HCT116 (cell line): ENCODE results near the gene FLT4.

Experiments used
- CEBPB ChIP-seq: IDR thresholded peaks from 2 replicates; pipeline ENCODE4 v1.6.1; 2012; ENCODE audit warnings: low read depth
- CTCF ChIP-seq, 3 experiments: fragments of 200-600 bp in 1 of 3; sonication (generic) in 1 of 3; IDR thresholded peaks in 2 of 3; conservative IDR thresholded peaks in 1 of 3; 2 replicates each; pipeline ENCODE4 v1.5.1; 2012 to 2017; ENCODE audit warnings: low read depth in 2 of 3, low read length in 2 of 3, antibody characterized with exemption in 1 of 3, borderline replicate concordance in 1 of 3, control low read depth in 1 of 3, mild to moderate bottlenecking in 1 of 3, mixed read lengths in 1 of 3, mixed run types in 1 of 3, moderate library complexity in 1 of 3; ENCODE audit not compliant: insufficient read depth in 1 of 3
- EZH2 ChIP-seq: fragments of 200-600 bp; sonication (generic); IDR thresholded peaks from 2 replicates; pipeline ENCODE4 v1.6.1; 2017; ENCODE audit warnings: antibody characterized with exemption, mixed run types
- ZNF274 ChIP-seq: fragments of 200-500 bp; sonication (Bioruptor generic); IDR thresholded peaks from 2 replicates; pipeline ENCODE4 v1.6.1; 2014; ENCODE audit warnings: mild to moderate bottlenecking, low read depth, low read length, inconsistent platforms
- TF ChIP-seq, protein P1 (sequence below): IDR thresholded peaks from 2 replicates; pipeline ENCODE4 v1.6.1; 2012

DNA sequence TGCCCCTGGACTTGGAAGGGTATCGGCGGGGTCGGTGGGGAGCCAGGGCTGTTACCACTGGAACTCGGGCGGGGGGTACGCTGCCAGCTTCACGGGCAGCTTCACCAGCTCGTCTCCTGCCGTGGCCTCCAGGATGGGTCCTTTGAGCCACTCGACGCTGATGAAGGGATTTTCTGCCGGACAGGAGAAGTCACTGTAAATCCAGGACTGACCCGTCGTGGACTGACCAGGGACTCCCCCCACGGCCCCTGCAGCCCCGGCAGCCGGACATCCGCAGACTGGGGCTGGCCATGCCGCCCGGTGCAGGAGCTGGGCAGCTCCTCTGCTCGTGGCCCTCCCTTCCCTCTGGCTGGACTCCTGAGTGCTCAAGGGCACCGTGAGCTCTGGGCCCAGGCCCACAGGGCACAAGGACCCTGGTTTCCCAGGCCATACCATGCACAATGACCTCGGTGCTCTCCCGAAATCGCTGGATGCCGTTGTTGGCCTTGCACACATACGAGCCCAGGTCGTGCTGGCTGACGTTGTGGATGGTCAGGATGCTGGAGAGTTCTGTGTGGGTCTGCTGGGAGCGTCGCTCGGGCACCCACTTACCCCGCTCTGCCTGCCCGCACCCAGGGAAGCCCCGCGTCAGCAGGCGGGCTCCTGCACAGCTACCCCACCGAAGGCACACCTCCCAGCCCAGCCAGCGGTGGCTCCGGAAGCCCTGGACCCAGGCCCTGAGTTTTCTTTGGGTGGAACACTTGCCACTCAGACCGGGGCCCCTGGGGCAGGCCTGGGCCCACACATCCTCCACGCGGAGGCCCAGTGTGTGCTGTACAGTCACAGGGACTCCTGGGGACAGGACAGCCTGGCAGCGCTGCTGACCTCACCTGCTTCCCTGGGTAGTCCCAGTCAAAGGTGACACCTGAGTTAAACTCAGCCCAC, 20.3 kb downstream of the FLT4 start:
- TF ChIP-seq CTCF (IDR thresholded peaks at IDR 0.05 in 2 of 3, conservative IDR thresholded peaks at IDR 0.05 in 1 of 3; ENCODE audit: borderline replicate concordance in 1 of 3, insufficient read depth in 1 of 3, low read depth in 2 of 3, low read length in 2 of 3) (no peak), EZH2 (no peak), ZNF274 (no peak), CEBPB (no peak)
- TF ChIP-seq, protein P1, sequence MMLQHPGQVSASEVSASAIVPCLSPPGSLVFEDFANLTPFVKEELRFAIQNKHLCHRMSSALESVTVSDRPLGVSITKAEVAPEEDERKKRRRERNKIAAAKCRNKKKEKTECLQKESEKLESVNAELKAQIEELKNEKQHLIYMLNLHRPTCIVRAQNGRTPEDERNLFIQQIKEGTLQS, result no peak
